ENCODE results near the gene CREB5. TPM values are rescaled to one million over a fixed set of nuclear protein-coding genes. Genes with fewer than 3 reads are reported as not detected.
A peak's percentile ranks its signal among the peaks of the same experiment; 100 is the strongest.

CREB5 gene
- total and polyA plus RNA-seq, 7 donors, result 0.80 to 42.1 (median 4.6) TPM

- Histone ChIP-seq H3K27ac (no peak overlapping the region), H3K36me3 (no peaks in the 10 kb centered on the region), H3K4me3 (no peak overlapping the region), H3K9me3 (no peaks in the 10 kb centered on the region), H3K27me3 (no peaks in the 10 kb centered on the region), H3K4me1 (peaks cover 0 to 15% (median 12%) of the 10 kb centered on the region in 4 donors)
- DNase-seq, result no peak
- WGBS, 2 donors, result 9 to 27% methylated on average over 4 of the region's 4 CpGs
- intact Hi-C loops (cut with DNase I), result loop anchor here (5.0 to 10.0 kb wide), 4 partner anchors 168 to 446 kb away; no protein-coding TSS in a partner anchor
- no peak for TF ChIP-seq POLR2A (IDR thresholded peaks at IDR 0.05)
- no peak for TF ChIP-seq EP300 (IDR thresholded peaks at IDR 0.05)
These were observed 440.8 kb downstream of the CREB5 start for GRCh38 chr7:28853150-28853549.

GRCh38 chr7:28853834-28854749 lies 441.8 kb downstream of the CREB5 start:
- no peaks in the 10 kb centered on the region for H3K36me3 ChIP-seq
- no peak for TF ChIP-seq EP300 (IDR thresholded peaks at IDR 0.05)
- TF ChIP-seq POLR2A (IDR thresholded peaks at IDR 0.05), result no peak
- TF ChIP-seq CTCF (IDR thresholded peaks at IDR 0.05), result peak; percentile 86 to 94 (median 92)
- no peak for TF ChIP-seq POLR2AphosphoS5 (IDR thresholded peaks at IDR 0.05)
- no peaks in the 10 kb centered on the region for H3K27me3 ChIP-seq
- peak overlapping the region in 2 of 4 donors; percentile 19 to 30 for H3K27ac ChIP-seq
- peak; percentile 87 for DNase-seq
- intact Hi-C loops (cut with DNase I), result loop anchor here (1.0 to 10.0 kb wide), 5 partner anchors 169 to 465 kb away; no protein-coding TSS in a partner anchor
- 2 to 5% methylated on average over 63 of the region's 63 CpGs for WGBS, 2 donors
- H3K4me3 ChIP-seq, result peak overlapping the region; percentile 34 to 56 (median 55)
- H3K4me1 ChIP-seq, result peaks cover 0 to 19% (median 12%) of the 10 kb centered on the region in 4 donors
- no peaks in the 10 kb centered on the region for H3K9me3 ChIP-seq

GRCh38 chr7:28854750-28855074 lies 442.4 kb downstream of the CREB5 start:
- H3K27me3 ChIP-seq, result no peaks in the 10 kb centered on the region
- no peak for DNase-seq
- H3K4me3 ChIP-seq, result no peak overlapping the region

GRCh38 chr7:28855538-28856217 lies 443.4 kb downstream of the CREB5 start:
- intact Hi-C loops (cut with DNase I), result loop anchor here (10.0 kb wide), 1 partner anchor 171 kb away; no protein-coding TSS in a partner anchor
- Histone ChIP-seq H3K36me3 (no peaks in the 10 kb centered on the region), H3K4me1 (peaks cover 0 to 19% (median 12%) of the 10 kb centered on the region in 4 donors), H3K27ac (no peak overlapping the region), H3K4me3 (no peak overlapping the region), H3K9me3 (no peaks in the 10 kb centered on the region), H3K27me3 (no peaks in the 10 kb centered on the region)
- WGBS, 2 donors, result 83 to 87% methylated on average over 4 of the region's 4 CpGs
- TF ChIP-seq CTCF (IDR thresholded peaks at IDR 0.05) (no peak), EP300 (IDR thresholded peaks at IDR 0.05) (no peak), POLR2A (IDR thresholded peaks at IDR 0.05) (no peak), POLR2AphosphoS5 (IDR thresholded peaks at IDR 0.05) (no peak)
- no peak for DNase-seq

More at GRCh38 chr7:28854750-28855074, 442.4 kb downstream of the CREB5 start:
- no peak for TF ChIP-seq CTCF (IDR thresholded peaks at IDR 0.05)
- no peak for TF ChIP-seq POLR2AphosphoS5 (IDR thresholded peaks at IDR 0.05)
- TF ChIP-seq POLR2A (IDR thresholded peaks at IDR 0.05), result no peak
- TF ChIP-seq EP300 (IDR thresholded peaks at IDR 0.05), result no peak
- 95 to 96% methylated on average over 3 of the region's 3 CpGs for whole genome bisulfite sequencing, 2 donors
- no peaks in the 10 kb centered on the region for H3K9me3 ChIP-seq
- intact Hi-C loops (cut with DNase I), result loop anchor here (1.0 to 10.0 kb wide), 5 partner anchors 170 to 465 kb away; no protein-coding TSS in a partner anchor
- H3K36me3 ChIP-seq, result no peaks in the 10 kb centered on the region
- peaks cover 0 to 19% (median 12%) of the 10 kb centered on the region in 4 donors for H3K4me1 ChIP-seq
- H3K27ac ChIP-seq, result no peak overlapping the region

- no peak for DNase-seq
- H3K27me3 ChIP-seq, result no peaks in the 10 kb centered on the region
- TF ChIP-seq CTCF (IDR thresholded peaks at IDR 0.05) (no peak), EP300 (IDR thresholded peaks at IDR 0.05) (no peak), POLR2AphosphoS5 (IDR thresholded peaks at IDR 0.05) (no peak), POLR2A (IDR thresholded peaks at IDR 0.05) (no peak)
- WGBS, 2 donors, result 83 to 86% methylated on average over 5 of the region's 5 CpGs
- H3K36me3 ChIP-seq, result no peaks in the 10 kb centered on the region
- no peak overlapping the region for H3K4me3 ChIP-seq
- H3K27ac ChIP-seq, result no peak overlapping the region
- no peaks in the 10 kb centered on the region for H3K9me3 ChIP-seq
- intact Hi-C loops (cut with DNase I), result loop anchor here (10.0 kb wide), 1 partner anchor 172 kb away; no protein-coding TSS in a partner anchor
- peaks cover 0 to 19% (median 12%) of the 10 kb centered on the region in 4 donors for H3K4me1 ChIP-seq
These were observed 444.3 kb downstream of the CREB5 start for GRCh38 chr7:28856656-28857055.
